ENCODE results near the gene NOL6. TPM values are rescaled to one million over a fixed set of nuclear protein-coding genes. Genes with fewer than 3 reads are reported as not detected.

NOL6 gene
- polyA plus RNA-seq, 10 donors, result 19.4 to 27.1 (median 23.5) TPM

GRCh38 chr9:33452828-33453271 is 20.9 kb downstream of the NOL6 start:
- peak; percentile 23 to 58 (median 48) for DNase-seq

- no peak for DNase-seq
Observed at GRCh38 chr9:33450621-33451146, 23.0 kb downstream of the NOL6 start.

- DNase-seq, result no peak
Observed at GRCh38 chr9:33449715-33450114, 24.0 kb downstream of the NOL6 start.

- peak in 1 of 3 donors; percentile 49 for DNase-seq
Observed at GRCh38 chr9:33447799-33448553, 25.7 kb downstream of the NOL6 start.

- peak; percentile 47 to 77 (median 50) for DNase-seq
Observed at GRCh38 chr9:33446946-33447798, 26.6 kb downstream of the NOL6 start, which contains the start of gene AQP3. Gene AQP3 (minus strand): TSS chr9:33447593. CDS start chr9:33447530, 63 bp downstream.

GRCh38 chr9:33446240-33446945 is 27.3 kb downstream of the NOL6 start:
- no peak for DNase-seq

GRCh38 chr9:33445389-33446239 is 28.1 kb downstream of the NOL6 start:
- DNase-seq, result no peak

- DNase-seq, result no peak
Observed at GRCh38 chr9:33443464-33444154, 30.1 kb downstream of the NOL6 start.

GRCh38 chr9:33443047-33443446 is 30.7 kb downstream of the NOL6 start:
- no peak for DNase-seq

- DNase-seq, result no peak
Observed at GRCh38 chr9:33442125-33442524, 31.6 kb downstream of the NOL6 start.

GRCh38 chr9:33440609-33441008 is 33.1 kb downstream of the NOL6 start:
- DNase-seq, result no peak

- no peak for DNase-seq
Observed at GRCh38 chr9:33440204-33440603, 33.5 kb downstream of the NOL6 start.

- no peak for DNase-seq
Observed at GRCh38 chr9:33439731-33440130, 34.0 kb downstream of the NOL6 start.

GRCh38 chr9:33438926-33439680 is 34.6 kb downstream of the NOL6 start:
- DNase-seq, result no peak

GRCh38 chr9:33437898-33438297 is 35.8 kb downstream of the NOL6 start:
- DNase-seq, result no peak

- DNase-seq, result no peak
Observed at GRCh38 chr9:33437205-33437604, 36.5 kb downstream of the NOL6 start.

- no peak for DNase-seq
Observed at GRCh38 chr9:33436445-33436844, 37.3 kb downstream of the NOL6 start.

GRCh38 chr9:33435821-33436277 is 37.9 kb downstream of the NOL6 start:
- no peak for DNase-seq
